Activated naive CD8-positive, alpha-beta T cell treated with anti-CD3 and anti-CD28 coated beads for 36 hours (primary cell): ENCODE measurements around the gene ARL15. TPM values are rescaled to one million over a fixed set of nuclear protein-coding genes. Genes with fewer than 3 reads are reported as not detected.

ENCODE experiments used
- DNase-seq: peaks from one replicate; pipeline ENCODE4 v3.0.0; 2021
- H3K27ac Mint-ChIP-seq: one replicate; pipeline ENCODE4 v1.8.0; 2022; ENCODE audit warnings: mild to moderate bottlenecking, moderate library complexity, mixed read lengths
- H3K27me3 Mint-ChIP-seq: one replicate; pipeline ENCODE4 v1.8.0; 2022; ENCODE audit warnings: mild to moderate bottlenecking, mixed read lengths
- H3K36me3 Mint-ChIP-seq: one replicate; pipeline ENCODE4 v1.8.0; 2021; ENCODE audit warnings: mild to moderate bottlenecking, mixed read lengths
- H3K4me1 Mint-ChIP-seq: one replicate; pipeline ENCODE4 v1.8.0; 2021; ENCODE audit warnings: mixed read lengths
- H3K4me3 Mint-ChIP-seq: one replicate; pipeline ENCODE4 v1.8.0; 2022; ENCODE audit warnings: mild to moderate bottlenecking, moderate library complexity, mixed read lengths
- H3K9me3 Mint-ChIP-seq: one replicate; pipeline ENCODE4 v1.8.0; 2022; ENCODE audit warnings: mixed read lengths
- total RNA-seq, 2 experiments: library from RNA; stranded (reverse); gene quantifications; one replicate each; pipeline ENCODE4 v1.2.3, GENCODE V29; 2021

Gene ARL15
- total RNA-seq, 2 experiments from 2014 or later = 4.1 to 5.5 TPM

- no peak for DNase-seq
- Mint-ChIP-seq H3K4me1 (no peaks in the 10 kb centered on the region), H3K27me3 (no peaks in the 10 kb centered on the region), H3K27ac (no peak overlapping the region), H3K36me3 (peaks cover 15% of the 10 kb centered on the region), H3K4me3 (no peak overlapping the region), H3K9me3 (no peaks in the 10 kb centered on the region)
Measured at GRCh38 chr5:53971131-53971530, 339.2 kb downstream of the ARL15 start.

DNA sequence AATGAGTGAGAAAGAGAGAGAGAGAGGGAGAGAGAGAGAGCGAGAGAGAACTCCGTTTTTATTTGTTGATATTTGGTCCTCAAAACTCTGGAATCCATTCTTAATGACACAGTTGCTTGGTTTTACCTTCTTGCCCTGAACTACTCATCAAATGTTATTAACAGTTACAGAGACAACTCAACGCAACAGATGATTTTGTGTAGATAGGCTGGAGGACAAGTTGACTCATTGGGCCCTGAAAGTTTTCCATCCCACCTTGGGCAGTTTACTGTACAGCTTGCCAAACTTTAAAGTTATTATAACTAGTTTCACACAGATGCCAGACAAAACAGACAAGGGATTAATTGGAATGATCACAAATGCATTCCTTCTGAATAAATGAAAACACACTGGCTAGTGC, 339.9 kb downstream of the ARL15 start:
- peaks cover 15% of the 10 kb centered on the region for H3K36me3 Mint-ChIP-seq
- no peaks in the 10 kb centered on the region for H3K4me1 Mint-ChIP-seq
- DNase-seq = no peak
- no peak overlapping the region for H3K4me3 Mint-ChIP-seq
- no peaks in the 10 kb centered on the region for H3K27me3 Mint-ChIP-seq
- no peak overlapping the region for H3K27ac Mint-ChIP-seq
- H3K9me3 Mint-ChIP-seq = no peaks in the 10 kb centered on the region

DNA sequence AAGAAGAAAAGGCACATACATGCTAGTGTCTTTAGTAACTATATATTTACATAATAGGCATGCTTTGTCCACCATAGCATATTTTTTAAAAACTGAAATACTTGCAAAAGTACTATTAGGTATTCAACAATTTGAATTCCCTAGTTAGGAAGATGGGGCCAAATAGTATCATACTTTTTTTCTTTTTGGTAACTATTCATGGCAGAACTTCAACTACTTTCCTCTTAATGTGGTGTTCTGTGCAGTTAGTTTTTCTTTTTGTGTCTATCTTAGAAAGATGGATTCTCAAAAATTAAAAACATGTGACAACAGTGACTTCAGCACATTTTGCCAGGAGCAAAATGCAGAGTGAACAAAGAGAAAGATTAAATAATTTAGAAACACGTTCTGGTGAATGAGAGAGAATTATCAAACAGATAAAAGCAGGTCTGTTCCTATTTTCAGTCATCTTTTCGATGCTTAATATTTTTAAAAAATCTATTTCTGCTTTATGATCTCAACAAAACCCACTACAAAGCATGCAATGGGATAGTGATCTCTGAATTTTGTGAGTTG, 341.1 kb downstream of the ARL15 start:
- DNase-seq = no peak
- Mint-ChIP-seq H3K36me3 (peaks cover 15% of the 10 kb centered on the region), H3K9me3 (no peaks in the 10 kb centered on the region), H3K27ac (no peak overlapping the region), H3K27me3 (no peaks in the 10 kb centered on the region), H3K4me3 (no peak overlapping the region), H3K4me1 (no peaks in the 10 kb centered on the region)

GRCh38 chr5:53965459-53965858, 344.9 kb downstream of the ARL15 start:
- H3K4me3 Mint-ChIP-seq = no peak overlapping the region
- DNase-seq = no peak
- no peaks in the 10 kb centered on the region for H3K27me3 Mint-ChIP-seq
- H3K9me3 Mint-ChIP-seq = peaks cover under 1% of the 10 kb centered on the region
- peaks cover 16% of the 10 kb centered on the region for H3K36me3 Mint-ChIP-seq
- no peak overlapping the region for H3K27ac Mint-ChIP-seq
- no peaks in the 10 kb centered on the region for H3K4me1 Mint-ChIP-seq

- H3K36me3 Mint-ChIP-seq = peaks cover 23% of the 10 kb centered on the region
- H3K9me3 Mint-ChIP-seq = peaks cover 7% of the 10 kb centered on the region
- no peak overlapping the region for H3K4me3 Mint-ChIP-seq
- no peak overlapping the region for H3K27ac Mint-ChIP-seq
- no peaks in the 10 kb centered on the region for H3K27me3 Mint-ChIP-seq
- no peaks in the 10 kb centered on the region for H3K4me1 Mint-ChIP-seq
- DNase-seq = no peak
Measured at GRCh38 chr5:53963958-53964357, 346.4 kb downstream of the ARL15 start.

- H3K27me3 Mint-ChIP-seq = no peaks in the 10 kb centered on the region
- no peak overlapping the region for H3K4me3 Mint-ChIP-seq
- DNase-seq = no peak
- H3K4me1 Mint-ChIP-seq = no peaks in the 10 kb centered on the region
- H3K27ac Mint-ChIP-seq = no peak overlapping the region
- H3K36me3 Mint-ChIP-seq = peaks cover 22% of the 10 kb centered on the region
- peaks cover 12% of the 10 kb centered on the region for H3K9me3 Mint-ChIP-seq
Measured at GRCh38 chr5:53962306-53962705, 348.1 kb downstream of the ARL15 start.

- Mint-ChIP-seq H3K4me1 (no peaks in the 10 kb centered on the region), H3K36me3 (peaks cover 27% of the 10 kb centered on the region), H3K9me3 (peaks cover 20% of the 10 kb centered on the region), H3K27ac (no peak overlapping the region), H3K27me3 (no peaks in the 10 kb centered on the region), H3K4me3 (no peak overlapping the region)
- DNase-seq = no peak
Measured at GRCh38 chr5:53956632-53957031, 353.7 kb downstream of the ARL15 start.

DNA sequence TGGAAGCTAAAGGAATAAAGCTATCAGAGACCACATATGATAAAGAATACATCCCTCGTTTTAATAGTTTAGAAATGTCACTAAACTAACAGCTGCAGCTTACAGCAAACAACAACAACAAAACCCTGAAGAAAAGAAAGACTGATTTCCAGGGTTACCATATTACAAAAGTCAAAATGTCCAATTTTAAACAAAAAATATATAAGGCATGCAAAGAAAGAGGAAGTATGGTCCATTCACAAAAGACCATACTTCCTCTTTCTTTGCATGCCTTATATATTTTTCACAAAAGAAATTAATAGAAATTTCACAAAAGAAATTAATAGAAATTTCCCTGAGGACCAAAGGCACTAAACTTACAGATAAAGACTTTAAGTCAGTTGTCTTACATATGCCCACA, 354.2 kb downstream of the ARL15 start:
- H3K27ac Mint-ChIP-seq = no peak overlapping the region
- DNase-seq = no peak
- H3K4me3 Mint-ChIP-seq = no peak overlapping the region
- no peaks in the 10 kb centered on the region for H3K4me1 Mint-ChIP-seq
- H3K9me3 Mint-ChIP-seq = peaks cover 20% of the 10 kb centered on the region
- H3K36me3 Mint-ChIP-seq = peaks cover 27% of the 10 kb centered on the region
- no peaks in the 10 kb centered on the region for H3K27me3 Mint-ChIP-seq

- Mint-ChIP-seq H3K36me3 (peaks cover 9% of the 10 kb centered on the region), H3K27ac (no peak overlapping the region), H3K4me1 (no peaks in the 10 kb centered on the region), H3K27me3 (no peaks in the 10 kb centered on the region), H3K9me3 (no peaks in the 10 kb centered on the region), H3K4me3 (no peak overlapping the region)
- no peak for DNase-seq
Measured at GRCh38 chr5:53950621-53951020, 359.8 kb downstream of the ARL15 start.

GRCh38 chr5:53948598-53948997, 361.8 kb downstream of the ARL15 start:
- Mint-ChIP-seq H3K27me3 (no peaks in the 10 kb centered on the region), H3K4me1 (no peaks in the 10 kb centered on the region), H3K36me3 (peaks cover 17% of the 10 kb centered on the region), H3K4me3 (no peak overlapping the region), H3K9me3 (no peaks in the 10 kb centered on the region), H3K27ac (no peak overlapping the region)
- DNase-seq = no peak

- Mint-ChIP-seq H3K36me3 (peaks cover 24% of the 10 kb centered on the region), H3K4me3 (no peak overlapping the region), H3K4me1 (no peaks in the 10 kb centered on the region), H3K27me3 (no peaks in the 10 kb centered on the region), H3K9me3 (no peaks in the 10 kb centered on the region), H3K27ac (no peak overlapping the region)
- DNase-seq = no peak
Measured at GRCh38 chr5:53946405-53947100, 363.8 kb downstream of the ARL15 start.

- no peak overlapping the region for H3K4me3 Mint-ChIP-seq
- H3K27me3 Mint-ChIP-seq = no peaks in the 10 kb centered on the region
- H3K4me1 Mint-ChIP-seq = no peaks in the 10 kb centered on the region
- H3K9me3 Mint-ChIP-seq = no peaks in the 10 kb centered on the region
- no peak overlapping the region for H3K27ac Mint-ChIP-seq
- peaks cover 24% of the 10 kb centered on the region for H3K36me3 Mint-ChIP-seq
- DNase-seq = no peak
Measured at GRCh38 chr5:53944981-53945380, 365.4 kb downstream of the ARL15 start.

DNA sequence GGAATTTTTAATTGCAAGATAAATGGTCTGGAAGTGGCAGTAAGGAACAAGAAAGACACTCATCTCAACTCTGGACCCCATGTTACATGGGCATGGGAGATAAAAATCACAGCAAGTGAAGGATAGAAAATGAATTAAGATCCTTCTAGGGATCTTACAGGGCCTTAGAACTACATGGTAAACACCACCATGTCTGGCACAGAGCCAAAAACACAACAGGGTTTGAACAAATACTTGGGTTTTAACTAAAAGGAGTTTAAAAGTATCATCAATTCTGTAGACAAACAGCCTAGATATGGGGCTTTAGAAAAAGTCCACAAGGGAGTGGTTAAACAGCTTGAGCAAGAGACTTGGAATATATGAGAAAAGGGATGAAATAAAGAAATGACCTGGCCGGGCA, 366.4 kb downstream of the ARL15 start:
- no peak for DNase-seq
- H3K4me1 Mint-ChIP-seq = no peaks in the 10 kb centered on the region
- H3K27ac Mint-ChIP-seq = no peak overlapping the region
- H3K9me3 Mint-ChIP-seq = no peaks in the 10 kb centered on the region
- no peaks in the 10 kb centered on the region for H3K27me3 Mint-ChIP-seq
- H3K36me3 Mint-ChIP-seq = peaks cover 26% of the 10 kb centered on the region
- no peak overlapping the region for H3K4me3 Mint-ChIP-seq

- Mint-ChIP-seq H3K36me3 (peaks cover 28% of the 10 kb centered on the region), H3K4me1 (no peaks in the 10 kb centered on the region), H3K9me3 (no peaks in the 10 kb centered on the region), H3K27me3 (no peaks in the 10 kb centered on the region), H3K27ac (no peak overlapping the region), H3K4me3 (no peak overlapping the region)
- no peak for DNase-seq
Measured at GRCh38 chr5:53942724-53943123, 367.6 kb downstream of the ARL15 start.

GRCh38 chr5:53940921-53941320, 369.5 kb downstream of the ARL15 start:
- no peaks in the 10 kb centered on the region for H3K27me3 Mint-ChIP-seq
- DNase-seq = no peak

DNA sequence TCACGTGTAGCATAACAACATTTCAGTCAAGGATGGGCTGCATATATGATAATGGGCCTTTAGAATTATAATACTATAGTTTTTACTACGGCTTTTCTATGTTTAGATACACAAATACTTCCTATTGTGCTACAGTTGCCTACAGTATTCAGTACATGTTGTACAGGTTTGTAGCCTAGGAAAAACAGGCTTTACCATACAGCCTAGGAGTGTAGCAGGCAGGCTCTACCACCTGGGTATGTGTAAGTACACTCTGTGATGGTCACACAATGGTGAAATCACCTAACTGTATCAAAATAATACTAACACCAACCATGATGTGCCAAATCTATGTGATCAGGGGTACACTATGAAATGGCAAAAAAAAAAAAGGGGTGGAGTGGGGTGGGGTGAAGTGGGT, 372.9 kb downstream of the ARL15 start:
- no peaks in the 10 kb centered on the region for H3K9me3 Mint-ChIP-seq
- no peaks in the 10 kb centered on the region for H3K4me1 Mint-ChIP-seq
- no peak for DNase-seq
- H3K27me3 Mint-ChIP-seq = no peaks in the 10 kb centered on the region
- peaks cover 4% of the 10 kb centered on the region for H3K36me3 Mint-ChIP-seq
- H3K27ac Mint-ChIP-seq = no peak overlapping the region
- no peak overlapping the region for H3K4me3 Mint-ChIP-seq

More at GRCh38 chr5:53940921-53941320, 369.5 kb downstream of the ARL15 start:
- no peaks in the 10 kb centered on the region for H3K9me3 Mint-ChIP-seq
- H3K4me1 Mint-ChIP-seq = no peaks in the 10 kb centered on the region
- H3K36me3 Mint-ChIP-seq = peaks cover 21% of the 10 kb centered on the region
- no peak overlapping the region for H3K27ac Mint-ChIP-seq
- no peak overlapping the region for H3K4me3 Mint-ChIP-seq
